ENCODE data around the gene NEGR1. TPM values are rescaled to one million over a fixed set of nuclear protein-coding genes. Genes with fewer than 3 reads are reported as not detected.

The NEGR1 gene
- total and polyA plus RNA-seq, 7 donors, result 1.3 to 10.2 (median 2.2) TPM

DNA sequence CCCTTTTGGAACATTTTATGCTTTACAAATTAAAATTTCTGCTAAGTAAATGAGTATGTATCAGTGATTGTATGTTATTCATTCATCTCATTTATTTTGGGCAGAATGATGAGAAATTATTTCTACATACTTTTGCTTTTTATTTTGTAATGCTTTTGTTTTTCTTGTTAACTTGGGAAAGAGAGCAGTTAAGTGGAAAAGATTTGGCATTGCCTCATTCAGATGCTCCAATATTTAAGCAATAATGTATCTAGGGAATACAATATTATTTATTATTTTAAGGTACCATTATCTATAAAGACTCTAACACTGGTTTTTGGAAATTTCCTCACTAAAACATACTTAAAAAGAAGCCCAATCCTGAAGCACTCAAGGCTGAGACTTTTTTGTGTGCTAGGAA lies 431.8 kb downstream of the NEGR1 start:
- intact Hi-C loops (cut with DNase I), result no loop called here
- Histone ChIP-seq H3K9me3 (no peaks in the 10 kb centered on the region), H3K27me3 (ENCODE audit: insufficient read depth in 3 of 3, low read length in 2 of 3) (no peaks in the 10 kb centered on the region), H3K4me3 (no peak overlapping the region), H3K4me1 (no peaks in the 10 kb centered on the region), H3K27ac (no peak overlapping the region), H3K36me3 (ENCODE audit: insufficient read depth in 1 of 2, low read depth in 1 of 2) (no peaks in the 10 kb centered on the region)
- ATAC-seq, result no peak
- DNase-seq, result no peak
- TF ChIP-seq CTCF (IDR thresholded peaks at IDR 0.05), result no peak

DNA sequence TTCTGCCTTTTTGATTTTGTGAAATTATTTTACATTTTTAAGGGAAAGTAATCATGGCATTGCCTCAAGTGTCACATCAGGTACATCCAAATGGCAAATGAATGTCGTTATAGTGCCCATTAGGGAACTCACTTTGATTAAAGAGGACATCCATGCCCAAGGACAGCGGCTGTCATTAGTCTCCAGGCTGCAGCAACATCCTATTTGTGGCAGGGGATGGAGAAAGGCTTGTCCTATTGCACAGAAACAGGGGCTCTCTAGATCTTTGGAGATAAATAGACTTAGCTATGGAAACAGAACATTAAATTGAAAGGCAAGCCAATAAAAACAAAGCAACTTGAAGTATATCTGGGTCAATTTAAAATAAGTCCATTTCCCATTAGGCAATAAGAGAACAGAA lies 439.3 kb downstream of the NEGR1 start:
- whole genome bisulfite sequencing, 3 donors, result 73 to 83% (median 75%) methylated on average over 2 of the region's 2 CpGs
- intact Hi-C loops (cut with DNase I), result no loop called here
- Histone ChIP-seq H3K27me3 (ENCODE audit: insufficient read depth in 3 of 3, low read length in 2 of 3) (no peaks in the 10 kb centered on the region), H3K27ac (no peak overlapping the region), H3K4me1 (no peaks in the 10 kb centered on the region), H3K4me3 (no peak overlapping the region), H3K9me3 (no peaks in the 10 kb centered on the region), H3K36me3 (ENCODE audit: insufficient read depth in 1 of 2, low read depth in 1 of 2) (no peaks in the 10 kb centered on the region)
- ATAC-seq (no peak), DNase-seq (no peak)
- no peak for TF ChIP-seq CTCF (IDR thresholded peaks at IDR 0.05)

DNA sequence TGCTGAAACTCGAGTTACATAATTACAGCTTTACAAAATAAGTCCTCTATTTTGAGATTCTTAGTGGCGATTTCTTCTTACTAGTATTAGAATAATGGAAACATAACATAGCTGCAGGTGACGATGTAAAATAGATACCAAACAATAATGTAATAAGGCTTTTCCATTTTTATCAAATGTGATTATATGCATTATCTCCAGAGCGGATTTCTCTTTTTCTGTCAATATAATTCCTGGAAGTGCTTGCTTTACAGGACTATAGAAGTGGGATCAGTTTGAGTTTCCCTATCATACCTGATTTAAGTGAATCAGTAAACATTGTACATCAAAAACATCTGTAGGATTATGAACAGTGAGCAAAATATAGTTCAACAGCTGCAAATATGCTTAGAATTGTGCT lies 442.5 kb downstream of the NEGR1 start:
- intact Hi-C loops (cut with DNase I), result no loop called here
- DNase-seq, result no peak
- H3K9me3 ChIP-seq, result no peaks in the 10 kb centered on the region
- no peak for TF ChIP-seq CTCF (IDR thresholded peaks at IDR 0.05)
- H3K27me3 ChIP-seq (ENCODE audit: insufficient read depth in 3 of 3, low read length in 2 of 3), result no peaks in the 10 kb centered on the region
- WGBS, 3 donors, result 73 to 83% (median 82%) methylated on average over 4 of the region's 4 CpGs
- ATAC-seq, result no peak
- H3K4me3 ChIP-seq, result no peak overlapping the region
- H3K4me1 ChIP-seq, result no peaks in the 10 kb centered on the region
- H3K36me3 ChIP-seq (ENCODE audit: insufficient read depth in 1 of 2, low read depth in 1 of 2), result no peaks in the 10 kb centered on the region
- H3K27ac ChIP-seq, result no peak overlapping the region

- Histone ChIP-seq H3K9me3 (no peaks in the 10 kb centered on the region), H3K4me3 (no peak overlapping the region), H3K27me3 (ENCODE audit: insufficient read depth in 3 of 3, low read length in 2 of 3) (no peaks in the 10 kb centered on the region), H3K27ac (no peak overlapping the region), H3K36me3 (ENCODE audit: insufficient read depth in 1 of 2, low read depth in 1 of 2) (no peaks in the 10 kb centered on the region), H3K4me1 (no peaks in the 10 kb centered on the region)
- intact Hi-C loops (cut with DNase I), result no loop called here
- TF ChIP-seq CTCF (IDR thresholded peaks at IDR 0.05), result no peak
- ATAC-seq (no peak), DNase-seq (no peak)
- 41 to 44% (median 41%) methylated on average over 2 of the region's 2 CpGs for WGBS, 3 donors
Observed at GRCh38 chr1:71836904-71837303, 445.4 kb downstream of the NEGR1 start.

DNA sequence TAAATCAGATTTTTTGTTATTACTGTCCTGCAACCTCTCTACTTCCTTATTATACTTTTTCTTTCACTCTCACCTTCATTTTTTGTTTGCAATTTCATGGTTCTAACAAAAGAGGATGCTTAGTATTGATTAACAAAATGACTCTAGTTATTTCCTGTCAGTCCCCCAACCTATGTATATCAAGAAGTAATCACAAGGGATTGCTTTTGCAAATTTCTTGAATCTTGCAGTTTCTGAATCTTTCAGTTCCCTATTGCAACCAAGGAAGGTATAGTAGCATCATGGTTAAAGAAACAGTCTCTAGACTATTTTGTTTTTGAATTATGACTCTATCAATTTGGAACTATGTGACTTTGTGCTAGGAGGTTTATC lies 446.9 kb downstream of the NEGR1 start:
- no peak for DNase-seq
- intact Hi-C loops (cut with DNase I), result no loop called here
- H3K9me3 ChIP-seq, result no peaks in the 10 kb centered on the region

More for the DNA sequence above, 446.9 kb downstream of the NEGR1 start:
- no peak for TF ChIP-seq CTCF (IDR thresholded peaks at IDR 0.05)
- Histone ChIP-seq H3K27ac (no peak overlapping the region), H3K36me3 (ENCODE audit: insufficient read depth in 1 of 2, low read depth in 1 of 2) (no peaks in the 10 kb centered on the region), H3K4me1 (no peaks in the 10 kb centered on the region), H3K27me3 (ENCODE audit: insufficient read depth in 3 of 3, low read length in 2 of 3) (no peaks in the 10 kb centered on the region), H3K4me3 (no peak overlapping the region)
- no peak for ATAC-seq

All from psoas muscle (tissue), 8 donors.